GM10847 (cell line): ENCODE measurements around the gene PARPBP.

Experiments used
- POLR2A ChIP-seq: IDR thresholded peaks from 2 replicates; pipeline ENCODE4 v1.6.1; 2011; ENCODE audit not compliant: insufficient read length; ENCODE audit errors: extremely low read depth

PARPBP gene

DNA sequence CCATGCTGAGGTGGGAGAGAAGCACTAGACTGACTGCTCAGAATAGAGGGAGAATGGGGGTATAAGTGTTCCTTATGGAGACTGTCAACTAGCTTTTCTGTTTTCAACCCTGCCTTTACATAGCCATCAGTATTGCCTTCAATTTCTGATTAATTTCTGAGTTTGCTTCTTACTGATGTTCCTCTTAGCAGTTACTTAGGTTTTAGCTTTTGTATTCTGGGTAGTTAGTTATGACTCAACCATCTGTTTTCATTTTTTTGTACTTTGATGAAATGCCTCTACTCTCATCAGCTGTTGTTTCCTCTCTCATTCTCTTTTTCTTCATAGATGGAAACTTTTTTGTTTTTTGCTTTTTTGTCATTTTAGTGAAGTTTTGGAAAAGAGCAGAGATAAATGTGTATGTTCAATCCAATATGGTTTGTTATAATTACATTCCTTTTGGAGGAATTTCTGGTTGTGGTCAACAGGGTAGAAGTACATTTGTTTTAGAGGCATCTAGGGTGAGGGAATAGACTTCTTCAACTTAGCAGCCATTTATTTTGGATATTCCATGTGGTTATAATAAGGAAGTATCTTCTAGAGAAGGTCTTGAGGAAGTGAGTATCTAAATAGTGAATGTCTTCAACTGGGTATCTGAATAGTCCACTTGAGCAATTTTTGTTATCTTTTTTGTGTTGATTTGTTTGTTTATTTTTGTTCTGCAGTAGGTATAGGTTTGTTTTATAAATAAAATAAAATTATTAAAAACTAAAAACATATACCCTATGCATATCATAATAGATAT is 48.0 kb downstream of the PARPBP start:
- TF ChIP-seq POLR2A = no peak

DNA sequence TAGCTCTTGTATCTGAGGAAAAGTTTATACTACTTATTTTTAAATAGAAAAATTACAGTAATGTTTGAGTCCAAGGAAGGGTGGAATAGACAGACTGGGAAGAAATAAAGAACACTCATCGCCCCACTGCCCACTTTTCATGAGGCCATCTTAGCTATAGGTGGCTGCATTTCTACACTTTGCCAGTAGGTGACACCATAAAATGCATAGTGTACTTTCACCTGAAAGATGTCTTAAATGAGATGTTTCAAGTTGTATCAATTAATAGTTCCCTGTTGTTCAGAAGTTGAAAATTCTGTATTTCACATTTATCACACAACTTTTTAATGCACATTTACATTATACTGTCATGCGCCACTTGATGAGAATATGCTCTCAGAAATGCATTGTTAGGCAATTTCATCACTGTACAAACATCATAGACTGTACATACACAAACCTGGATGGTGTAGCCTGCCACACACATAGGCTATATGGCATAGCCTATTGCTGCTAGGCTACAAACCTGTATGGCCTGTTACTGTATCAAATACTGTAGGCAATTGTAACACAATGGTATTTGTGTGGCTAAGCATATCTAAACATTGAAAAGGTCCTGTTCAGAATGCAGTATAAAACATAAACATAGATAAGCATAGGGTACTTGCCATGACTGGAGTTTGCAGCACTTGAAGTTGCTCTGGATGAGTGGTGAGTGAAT is 50.1 kb downstream of the PARPBP start:
- no peak for TF ChIP-seq POLR2A

DNA sequence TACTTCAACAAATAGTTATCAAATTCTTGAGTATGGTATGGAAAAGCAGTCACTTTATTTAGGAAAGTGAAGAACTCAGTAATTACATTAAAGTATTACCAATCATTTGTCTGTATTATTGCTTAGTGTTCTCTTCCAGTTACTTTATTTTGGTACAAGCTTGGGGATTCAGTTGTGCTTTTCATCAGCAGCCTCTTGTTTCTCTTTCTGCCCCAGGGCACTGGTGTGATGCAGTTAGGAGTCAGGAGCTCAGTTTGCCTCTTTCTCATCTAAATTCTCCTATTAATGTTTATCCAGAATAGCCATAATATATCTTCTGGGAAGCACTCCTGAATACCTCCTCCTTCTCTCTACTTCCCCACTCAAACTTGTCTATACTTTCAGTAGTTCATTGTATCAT is 52.0 kb downstream of the PARPBP start:
- no peak for TF ChIP-seq POLR2A

- no peak for TF ChIP-seq POLR2A
Measured at GRCh38 chr12:102172436-102172835, 52.5 kb downstream of the PARPBP start.

DNA sequence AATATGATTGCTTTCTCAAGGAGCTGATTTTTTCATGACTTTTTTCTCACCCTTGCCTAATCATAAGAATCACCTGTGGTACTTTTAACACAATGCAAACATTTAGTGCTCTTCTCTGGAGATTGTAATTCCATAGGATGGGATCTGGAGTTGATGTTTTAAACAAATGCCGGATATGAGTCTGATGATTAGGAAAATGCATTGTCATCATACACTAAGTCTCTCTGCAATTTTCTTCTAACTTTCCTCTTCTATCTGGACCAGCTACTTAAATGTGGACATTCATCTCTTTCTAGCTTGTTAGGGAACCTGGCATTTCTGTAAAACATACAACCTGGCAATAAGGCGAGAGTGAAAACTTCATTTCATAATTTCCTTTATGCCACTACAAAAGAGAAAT is 54.1 kb downstream of the PARPBP start:
- no peak for TF ChIP-seq POLR2A

DNA sequence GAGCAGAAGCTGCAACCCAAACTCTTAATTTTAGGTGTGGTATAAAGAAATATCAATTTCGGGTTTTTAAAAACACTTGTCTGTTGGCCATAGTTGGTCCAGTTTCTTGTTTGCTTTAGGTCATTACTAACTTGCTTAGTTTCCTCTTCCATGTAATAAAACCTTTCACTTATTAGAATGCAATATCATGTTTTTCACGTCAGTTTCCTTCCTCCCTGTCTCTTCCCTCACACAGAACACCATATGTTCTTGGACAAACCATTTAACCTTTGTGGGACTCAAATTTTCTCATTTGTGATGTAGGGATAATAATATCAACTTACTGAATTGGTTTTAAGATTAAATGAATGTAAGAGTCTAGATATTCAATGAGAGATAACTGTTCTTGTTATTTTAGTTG is 54.8 kb downstream of the PARPBP start:
- no peak for TF ChIP-seq POLR2A

DNA sequence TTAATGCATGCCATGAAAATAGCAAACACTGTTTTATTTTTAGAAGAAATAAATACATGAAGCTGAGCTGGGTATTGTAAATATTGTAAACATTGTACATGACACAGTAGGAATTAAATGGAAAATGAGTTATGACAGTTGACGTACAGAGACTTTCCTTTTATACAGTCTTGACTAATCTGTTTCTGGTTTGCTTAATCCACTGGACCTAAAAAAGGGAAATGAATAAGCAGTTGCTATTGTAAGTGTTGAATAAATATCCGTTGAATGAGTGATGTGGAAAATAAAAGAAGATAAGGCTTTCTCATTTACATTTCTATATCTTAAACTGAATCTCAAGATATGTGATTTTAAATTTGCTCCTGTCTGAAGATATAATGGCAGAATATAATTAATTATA is 62.7 kb downstream of the PARPBP start:
- no peak for TF ChIP-seq POLR2A

DNA sequence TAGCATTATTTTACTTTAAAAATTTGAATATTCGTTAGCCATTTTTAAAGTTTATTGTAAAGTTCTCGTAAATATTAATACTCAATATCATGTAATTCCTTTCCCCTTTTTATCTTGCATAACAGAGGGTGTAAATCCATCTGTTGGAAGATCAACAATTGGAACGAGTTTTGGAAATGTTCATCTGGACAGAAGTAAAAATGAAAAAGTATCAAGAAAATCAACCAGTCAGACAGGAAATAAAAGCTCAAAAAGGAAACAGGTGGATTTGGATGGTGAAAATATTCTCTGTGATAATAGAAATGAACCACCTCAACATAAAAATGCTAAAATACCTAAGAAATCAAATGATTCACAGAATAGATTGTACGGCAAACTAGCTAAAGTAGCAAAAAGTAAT is 75.8 kb downstream of the PARPBP start:
- TF ChIP-seq POLR2A = no peak

GRCh38 chr12:102197789-102198188 is 77.8 kb downstream of the PARPBP start, which contains the start of gene PMCH:
TSS of gene PMCH (minus strand) at chr12:102197833. CDS start at chr12:102197770, 63 bp downstream.
- no peak for TF ChIP-seq POLR2A

- TF ChIP-seq POLR2A = no peak
Measured at GRCh38 chr12:102201436-102202061, 81.6 kb downstream of the PARPBP start.

GRCh38 chr12:102202556-102202955 is 82.6 kb downstream of the PARPBP start:
- no peak for TF ChIP-seq POLR2A

- TF ChIP-seq POLR2A = no peak
Measured at GRCh38 chr12:102204025-102204424, 84.0 kb downstream of the PARPBP start.

GRCh38 chr12:102215992-102216691 is 96.2 kb downstream of the PARPBP start:
- TF ChIP-seq POLR2A = no peak

GRCh38 chr12:102220736-102221135 is 100.8 kb downstream of the PARPBP start:
- no peak for TF ChIP-seq POLR2A

- no peak for TF ChIP-seq POLR2A
Measured at GRCh38 chr12:102227954-102228353, 108.0 kb downstream of the PARPBP start.
